ENCODE measurements around the gene MGLL.

MGLL gene

GRCh38 chr3:127809211-127809610, 13.1 kb downstream of the MGLL start:
- no peak for DNase-seq

- DNase-seq = no peak
Measured at GRCh38 chr3:127808197-127808596, 14.1 kb downstream of the MGLL start.

GRCh38 chr3:127805026-127805753, 17.1 kb downstream of the MGLL start:
- DNase-seq = no peak

- DNase-seq = no peak
Measured at GRCh38 chr3:127804141-127804540, 18.2 kb downstream of the MGLL start.

- DNase-seq = no peak
Measured at GRCh38 chr3:127803619-127804018, 18.7 kb downstream of the MGLL start.

GRCh38 chr3:127802606-127803005, 19.7 kb downstream of the MGLL start:
- DNase-seq = no peak

GRCh38 chr3:127801731-127802313, 20.5 kb downstream of the MGLL start:
- DNase-seq = no peak

- no peak for DNase-seq
Measured at GRCh38 chr3:127800508-127800907, 21.8 kb downstream of the MGLL start.

GRCh38 chr3:127799476-127800222, 22.7 kb downstream of the MGLL start:
- DNase-seq = no peak

- no peak for DNase-seq
Measured at GRCh38 chr3:127798716-127799115, 23.6 kb downstream of the MGLL start.

GRCh38 chr3:127796831-127797150, 25.5 kb downstream of the MGLL start:
- no peak for DNase-seq

GRCh38 chr3:127796045-127796830, 26.1 kb downstream of the MGLL start:
- DNase-seq = peak; percentile 79

- no peak for DNase-seq
Measured at GRCh38 chr3:127794972-127795371, 27.3 kb downstream of the MGLL start.

- DNase-seq = no peak
Measured at GRCh38 chr3:127794402-127794801, 27.9 kb downstream of the MGLL start.

- peak; percentile 33 for DNase-seq
Measured at GRCh38 chr3:127792541-127793292, 29.6 kb downstream of the MGLL start.

GRCh38 chr3:127791221-127791913, 30.9 kb downstream of the MGLL start:
- DNase-seq = no peak

- DNase-seq = no peak
Measured at GRCh38 chr3:127790882-127791183, 31.5 kb downstream of the MGLL start.

GRCh38 chr3:127789990-127790881, 32.1 kb downstream of the MGLL start:
- DNase-seq = no peak

GRCh38 chr3:127789051-127789450, 33.3 kb downstream of the MGLL start:
- no peak for DNase-seq

GRCh38 chr3:127788451-127788909, 33.8 kb downstream of the MGLL start:
- no peak for DNase-seq
